Endothelial cell of umbilical vein (primary cell): ENCODE measurements around the gene FRMD4A. TPM values are rescaled to one million over a fixed set of nuclear protein-coding genes. Genes with fewer than 3 reads are reported as not detected.

Experiments
- BruUV-seq: library from RNA; stranded (reverse); fragments of 400-500 nt; replicated peaks from 2 replicates; lab custom pipeline; 2021; lab: Mats Ljungman, UMichigan
- CTCF ChIA-PET: fragments of 300-600, 350-600 bp; sonication (Branson Sonifier 250); formaldehyde crosslinking; loops from one replicate; lab custom pipeline; 2021; ENCODE audit warnings: antibody characterized with exemption, inconsistent platforms; lab: Charles Lee
- POLR2A ChIA-PET: fragments of 300-600, 350-600 bp; sonication (Branson Sonifier 250); formaldehyde crosslinking; loops from one replicate; lab custom pipeline; 2021; ENCODE audit warnings: antibody characterized with exemption, inconsistent platforms; lab: Charles Lee
- DNase-seq: peaks from one replicate; pipeline ENCODE4 v3.0.0-alpha.2; 2011; ENCODE audit warnings: low read depth, low spot score
- FAIRE-seq: peaks from 2 replicates; lab custom pipeline; 2011; peaks lifted over from hg19 to GRCh38; lab: Jason Lieb, UNC
- H2AFZ ChIP-seq: 2 replicates; pipeline ENCODE4 v1.6.0; 2012; ENCODE audit warnings: low read depth, low read length, control low read depth, inconsistent platforms
- H3K27ac ChIP-seq: 2 replicates; pipeline ENCODE4 v1.5.1; 2011; ENCODE audit warnings: low read depth, mild to moderate bottlenecking, control low read depth, low read length, moderate library complexity; ENCODE audit not compliant: insufficient read depth
- H3K27me3 ChIP-seq, 2 experiments: 2 replicates each; pipeline versions ENCODE4 v1.6.0 to v1.6.1; 2011; ENCODE audit warnings: low read length in 2 of 2, mixed read lengths in 1 of 2; ENCODE audit not compliant: control insufficient read depth in 2 of 2, insufficient read depth in 2 of 2
- H3K36me3 ChIP-seq, 2 experiments: 2 replicates in 1 of 2; 3 replicates in 1 of 2; pipeline ENCODE4 v1.5.1; 2011; ENCODE audit warnings: low read length in 2 of 2, mild to moderate bottlenecking in 1 of 2, moderate library complexity in 1 of 2; ENCODE audit not compliant: control insufficient read depth in 2 of 2, insufficient read depth in 2 of 2; ENCODE audit errors: extremely low read depth in 1 of 2
- H3K4me1 ChIP-seq: 3 replicates; pipeline ENCODE4 v1.5.1; 2011; ENCODE audit warnings: mild to moderate bottlenecking, low read length; ENCODE audit not compliant: control insufficient read depth, insufficient read depth; ENCODE audit errors: extremely low read depth
- H3K4me2 ChIP-seq: 2 replicates; pipeline ENCODE4 v1.6.1; 2011; ENCODE audit warnings: low read length, control low read depth, mixed read lengths; ENCODE audit not compliant: insufficient read depth
- H3K4me3 ChIP-seq, 3 experiments: fragments of 200-600 bp in 1 of 3; sonication (generic), shearing (Covaris generic) in 1 of 3; replicated peaks in 1 of 3; 2 replicates each; pipeline ENCODE4 v1.5.1; 2011 to 2016; ENCODE audit warnings: control low read depth in 3 of 3, low read length in 3 of 3, mild to moderate bottlenecking in 2 of 3, inconsistent platforms in 1 of 3, low read depth in 1 of 3, moderate library complexity in 1 of 3; ENCODE audit not compliant: insufficient read depth in 1 of 3
- H3K79me2 ChIP-seq: 2 replicates; pipeline ENCODE4 v1.6.0; 2012; ENCODE audit warnings: low read length, inconsistent platforms; ENCODE audit not compliant: control insufficient read depth, insufficient read depth
- H3K9ac ChIP-seq: replicated peaks from 2 replicates; pipeline ENCODE3; 2011; ENCODE audit warnings: low read length, control low read depth; ENCODE audit not compliant: insufficient read depth; ENCODE audit errors: extremely low read depth
- H3K9me1 ChIP-seq: replicated peaks from 3 replicates; pipeline ENCODE4 v1.6.0; 2011; ENCODE audit warnings: mild to moderate bottlenecking, low read length; ENCODE audit not compliant: control insufficient read depth, insufficient read depth; ENCODE audit errors: extremely low read depth
- H3K9me3 ChIP-seq: replicated peaks from 2 replicates; pipeline ENCODE4 v1.5.1; 2012; ENCODE audit warnings: low read length, inconsistent platforms; ENCODE audit not compliant: control insufficient read depth, insufficient read depth
- H4K20me1 ChIP-seq: replicated peaks from 2 replicates; pipeline ENCODE3; 2011; ENCODE audit warnings: mild to moderate bottlenecking, low read length; ENCODE audit not compliant: control insufficient read depth, insufficient read depth; ENCODE audit errors: extremely low read depth
- EZH2 ChIP-seq: IDR thresholded peaks from 2 replicates; pipeline ENCODE4 v1.6.1; 2012; ENCODE audit warnings: borderline replicate concordance, low read depth, mild to moderate bottlenecking, moderate library complexity, low read length, inconsistent platforms; ENCODE audit not compliant: severe bottlenecking
- GATA2 ChIP-seq: IDR thresholded peaks from 2 replicates; pipeline ENCODE4 v1.7.0; 2011; ENCODE audit warnings: low read depth, mild to moderate bottlenecking, moderate library complexity, mixed read lengths, low read length; ENCODE audit not compliant: insufficient read length, insufficient read depth
- JUN ChIP-seq: IDR thresholded peaks from 2 replicates; pipeline ENCODE4 v1.6.1; 2011; ENCODE audit warnings: borderline replicate concordance, low read depth; ENCODE audit not compliant: insufficient read length, insufficient read depth
- MYC ChIP-seq: IDR thresholded peaks from one replicate; pipeline ENCODE4 v1.6.1; 2011; ENCODE audit warnings: mild to moderate bottlenecking, low read depth, low read length
- POLR2A ChIP-seq: IDR thresholded peaks from 2 replicates; pipeline ENCODE4 v1.6.1; 2012; ENCODE audit warnings: low read depth, mild to moderate bottlenecking, control low read depth, low read length
- dilution Hi-C: fragments of 300-500 bp; cut with MboI; formaldehyde crosslinking; loops from one replicate; pipeline ENCODE4 v1.15.0; 2019; ENCODE audit warnings: low sequenced_read_pairs; ENCODE audit not compliant: extremely low pct_ligation_motif_present
- intact Hi-C: fragments of 100-400 bp; cut with micrococcal nuclease; formaldehyde crosslinking; loops from one replicate; pipeline ENCODE4 v1.10.0; 2022
- polyA plus RNA-seq, 4 experiments: library from polyadenylated mRNA; depleted of rRNA in 3 of 4; stranded (reverse) in 3 of 4; unstranded in 1 of 4; fragments of >200 nt; gene quantifications; 2 replicates each; pipeline versions ENCODE4 v1.2.1 to v1.2.3, GENCODE V29; 2011 to 2012; ENCODE audit warnings: missing spikeins in 1 of 4
- total RNA-seq: library from RNA; stranded (reverse); gene quantifications from 2 replicates; pipeline ENCODE4 v1.2.3, GENCODE V29; 2021
- TF ChIP-seq, protein P1 (sequence below), 2 donors: IDR thresholded peaks; 1 replicate in 1 of 2; 2 replicates in 1 of 2; pipeline ENCODE4 v1.5.1; 2011; ENCODE audit warnings: low read length in 2 of 2, mild to moderate bottlenecking in 2 of 2, moderate library complexity in 2 of 2, control low read depth in 1 of 2, inconsistent platforms in 1 of 2, low read depth in 1 of 2; ENCODE audit not compliant: insufficient read depth in 1 of 2; ENCODE audit errors: extremely low read depth in 1 of 2

FRMD4A gene
- total and polyA plus RNA-seq, 2 donors (not counting 3 experiments of a cell fraction or from before 2014, with no cell fraction given) = 123 to 148 TPM

DNA sequence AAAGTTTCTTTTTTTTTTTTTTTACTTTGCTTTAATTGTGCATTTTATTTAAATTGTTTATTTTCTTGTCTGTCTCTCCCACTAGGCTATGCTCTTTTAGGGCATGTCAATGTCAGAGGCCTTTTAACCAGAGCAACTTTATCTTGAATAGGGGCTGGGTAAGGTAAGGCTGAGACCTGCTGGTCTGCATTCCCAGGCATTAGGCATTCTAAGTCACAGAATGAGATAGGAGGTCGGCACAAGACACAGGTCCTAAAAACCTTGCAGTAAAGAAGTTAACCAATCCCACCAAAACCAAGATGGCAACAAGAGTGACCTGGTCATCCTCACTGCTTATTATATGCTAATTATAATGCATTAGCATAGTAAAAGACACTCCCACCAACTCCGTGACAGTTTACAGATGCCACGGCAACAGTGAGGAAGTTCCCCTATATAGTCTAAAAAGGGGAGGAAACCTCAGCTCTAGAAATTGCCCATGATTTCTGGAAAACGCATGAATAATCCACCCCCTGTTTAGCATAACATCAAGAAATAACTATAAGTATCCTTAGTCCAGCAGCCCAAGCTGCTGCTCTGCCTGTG is 47.0 kb upstream of the FRMD4A start:
- dilution Hi-C loops (no loop called here), intact Hi-C loops (no loop called here)
- POLR2A ChIA-PET = no interaction called here
- Histone ChIP-seq H3K4me1 (no peaks in the 10 kb centered on the region), H4K20me1 (no peaks in the 10 kb centered on the region), H3K9me3 (no peaks in the 10 kb centered on the region), H3K79me2 (no peaks in the 10 kb centered on the region), H3K4me2 (no peak overlapping the region), H2AFZ (no peak overlapping the region), H3K9ac (no peak overlapping the region), H3K9me1 (no peaks in the 10 kb centered on the region), H3K27me3 (peaks cover 3 to 9% of the 10 kb centered on the region in 2 experiments), H3K4me3 (no peak overlapping the region), H3K36me3 (no peaks in the 10 kb centered on the region), H3K27ac (no peak overlapping the region)
- TF ChIP-seq, protein P1, sequence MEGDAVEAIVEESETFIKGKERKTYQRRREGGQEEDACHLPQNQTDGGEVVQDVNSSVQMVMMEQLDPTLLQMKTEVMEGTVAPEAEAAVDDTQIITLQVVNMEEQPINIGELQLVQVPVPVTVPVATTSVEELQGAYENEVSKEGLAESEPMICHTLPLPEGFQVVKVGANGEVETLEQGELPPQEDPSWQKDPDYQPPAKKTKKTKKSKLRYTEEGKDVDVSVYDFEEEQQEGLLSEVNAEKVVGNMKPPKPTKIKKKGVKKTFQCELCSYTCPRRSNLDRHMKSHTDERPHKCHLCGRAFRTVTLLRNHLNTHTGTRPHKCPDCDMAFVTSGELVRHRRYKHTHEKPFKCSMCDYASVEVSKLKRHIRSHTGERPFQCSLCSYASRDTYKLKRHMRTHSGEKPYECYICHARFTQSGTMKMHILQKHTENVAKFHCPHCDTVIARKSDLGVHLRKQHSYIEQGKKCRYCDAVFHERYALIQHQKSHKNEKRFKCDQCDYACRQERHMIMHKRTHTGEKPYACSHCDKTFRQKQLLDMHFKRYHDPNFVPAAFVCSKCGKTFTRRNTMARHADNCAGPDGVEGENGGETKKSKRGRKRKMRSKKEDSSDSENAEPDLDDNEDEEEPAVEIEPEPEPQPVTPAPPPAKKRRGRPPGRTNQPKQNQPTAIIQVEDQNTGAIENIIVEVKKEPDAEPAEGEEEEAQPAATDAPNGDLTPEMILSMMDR (IDR thresholded peaks at IDR 0.05; ENCODE audit: extremely low read depth in 1 of 2, insufficient read depth in 1 of 2, low read depth in 1 of 2, low read length in 2 of 2) = no peak
- TF ChIP-seq EZH2 = no peak
- no peak for TF ChIP-seq POLR2A
- BruUV-seq = no TSS peak
- FAIRE-seq (no peak), DNase-seq (no peak)
- CTCF ChIA-PET = no interaction called here

DNA sequence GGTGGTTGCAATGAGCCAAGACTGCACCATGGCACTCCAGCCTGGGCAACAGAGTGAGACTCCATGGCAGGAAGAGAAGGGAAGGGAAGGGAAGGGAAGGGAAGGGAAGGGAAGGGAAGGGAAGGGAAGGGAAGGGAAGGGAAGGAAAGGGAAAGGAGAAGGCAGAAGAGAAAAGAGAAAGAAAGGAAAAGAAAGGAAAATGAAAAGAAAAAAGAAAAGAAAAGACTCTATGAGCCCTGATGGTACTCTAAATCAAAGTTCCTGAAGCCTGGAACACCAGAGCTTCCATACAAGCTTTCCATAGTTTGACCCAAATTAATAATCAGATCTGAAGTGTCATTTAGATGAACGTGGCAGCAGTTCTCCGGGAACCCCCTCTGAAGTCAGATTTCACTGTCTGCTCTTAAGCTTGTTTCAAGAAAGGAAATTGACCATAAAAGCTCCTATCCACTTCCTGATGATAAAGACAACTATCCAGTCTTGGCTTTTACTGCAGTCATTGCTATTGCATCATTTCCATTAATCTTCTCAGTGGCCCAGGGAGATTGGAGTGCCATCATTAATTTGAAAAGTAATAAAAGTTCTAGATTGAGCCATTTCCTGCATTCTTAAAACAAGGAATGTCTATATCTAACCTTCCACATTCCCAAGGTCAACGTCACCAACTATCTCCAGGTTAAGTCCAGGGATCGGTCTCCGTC is 44.2 kb upstream of the FRMD4A start:
- no TSS peak for BruUV-seq
- Histone ChIP-seq H3K27ac (no peak overlapping the region), H4K20me1 (no peaks in the 10 kb centered on the region), H3K9ac (no peak overlapping the region), H3K4me1 (no peaks in the 10 kb centered on the region), H2AFZ (no peak overlapping the region), H3K4me2 (no peak overlapping the region), H3K79me2 (no peaks in the 10 kb centered on the region), H3K36me3 (no peaks in the 10 kb centered on the region), H3K9me3 (no peaks in the 10 kb centered on the region), H3K9me1 (no peaks in the 10 kb centered on the region), H3K4me3 (no peak overlapping the region), H3K27me3 (peaks cover 3 to 13% of the 10 kb centered on the region in 2 experiments)
- ChIA-PET CTCF (no interaction called here), POLR2A (no interaction called here)
- DNase-seq = no peak
- TF ChIP-seq GATA2 (no peak), POLR2A (no peak), EZH2 (no peak), JUN (no peak), MYC (no peak)
- TF ChIP-seq, protein P1 (IDR thresholded peaks at IDR 0.05; ENCODE audit: extremely low read depth in 1 of 2, insufficient read depth in 1 of 2, low read depth in 1 of 2, low read length in 2 of 2) = no peak
- dilution Hi-C loops = no loop called here
- intact Hi-C loops = no loop called here
- FAIRE-seq = no peak
